ENCODE results near the gene TMEM222.
"Not testable (repeated sequence)": the region's sequence is repeated elsewhere in the genome, so short reads cannot be mapped to it uniquely, and the experiment has no call there.

The TMEM222 gene

GRCh38 chr1:27321813-27322568 lies at the start of gene TMEM222:
Gene TMEM222 (plus strand): TSS chr1:27322163. CDS start chr1:27322198, 35 bp downstream.
- DNase-seq (ENCODE audit: low read depth in 2 of 2) = peak; percentile 95 to 97

- DNase-seq (ENCODE audit: low read depth in 2 of 2) = no peak
These were observed 47.8 kb upstream of the TMEM222 start for GRCh38 chr1:27274204-27274603.

GRCh38 chr1:27275696-27276095 lies 46.3 kb upstream of the TMEM222 start:
- no peak for DNase-seq (ENCODE audit: low read depth in 2 of 2)

GRCh38 chr1:27284425-27285273 lies 37.3 kb upstream of the TMEM222 start:
- peak; percentile 79 for DNase-seq (ENCODE audit: low read depth in 2 of 2)

GRCh38 chr1:27285274-27285660 lies 36.7 kb upstream of the TMEM222 start:
- no peak for DNase-seq (ENCODE audit: low read depth in 2 of 2)

GRCh38 chr1:27285821-27286220 lies 36.1 kb upstream of the TMEM222 start:
- DNase-seq (ENCODE audit: low read depth in 2 of 2) = not testable (repeated sequence)

GRCh38 chr1:27289125-27289524 lies 32.8 kb upstream of the TMEM222 start:
- DNase-seq (ENCODE audit: low read depth in 2 of 2) = not testable (repeated sequence)

- DNase-seq (ENCODE audit: low read depth in 2 of 2) = no peak
These were observed 31.4 kb upstream of the TMEM222 start for GRCh38 chr1:27290581-27290980.

- DNase-seq (ENCODE audit: low read depth in 2 of 2) = no peak
These were observed 29.9 kb upstream of the TMEM222 start for GRCh38 chr1:27292106-27292505.

GRCh38 chr1:27293915-27294314 lies 28.0 kb upstream of the TMEM222 start:
- no peak for DNase-seq (ENCODE audit: low read depth in 2 of 2)

GRCh38 chr1:27296773-27297291 lies 25.1 kb upstream of the TMEM222 start:
- DNase-seq (ENCODE audit: low read depth in 2 of 2) = peak; percentile 60 to 62

- DNase-seq (ENCODE audit: low read depth in 2 of 2) = no peak
These were observed 24.1 kb upstream of the TMEM222 start for GRCh38 chr1:27297903-27298302.

- DNase-seq (ENCODE audit: low read depth in 2 of 2) = no peak
These were observed 23.2 kb upstream of the TMEM222 start for GRCh38 chr1:27298632-27299384.

- no peak for DNase-seq (ENCODE audit: low read depth in 2 of 2)
These were observed 22.3 kb upstream of the TMEM222 start for GRCh38 chr1:27299385-27300271.

GRCh38 chr1:27300341-27301051 lies 21.5 kb upstream of the TMEM222 start:
- DNase-seq (ENCODE audit: low read depth in 2 of 2) = peak; percentile 54 to 59

GRCh38 chr1:27301052-27301422 lies 20.9 kb upstream of the TMEM222 start:
- DNase-seq (ENCODE audit: low read depth in 2 of 2) = no peak

GRCh38 chr1:27301582-27302199 lies 20.3 kb upstream of the TMEM222 start:
- no peak for DNase-seq (ENCODE audit: low read depth in 2 of 2)

- DNase-seq (ENCODE audit: low read depth in 2 of 2) = no peak
These were observed 19.4 kb upstream of the TMEM222 start for GRCh38 chr1:27302612-27303011.

GRCh38 chr1:27303509-27303908 lies 18.5 kb upstream of the TMEM222 start:
- no peak for DNase-seq (ENCODE audit: low read depth in 2 of 2)

- no peak for DNase-seq (ENCODE audit: low read depth in 2 of 2)
These were observed 15.9 kb upstream of the TMEM222 start for GRCh38 chr1:27306071-27306470.
